ENCODE measurements around the gene PLSCR3.
"Not testable (repeated sequence)": the region's sequence is repeated elsewhere in the genome, so short reads cannot be mapped to it uniquely, and the experiment has no call there.

The PLSCR3 gene

DNA sequence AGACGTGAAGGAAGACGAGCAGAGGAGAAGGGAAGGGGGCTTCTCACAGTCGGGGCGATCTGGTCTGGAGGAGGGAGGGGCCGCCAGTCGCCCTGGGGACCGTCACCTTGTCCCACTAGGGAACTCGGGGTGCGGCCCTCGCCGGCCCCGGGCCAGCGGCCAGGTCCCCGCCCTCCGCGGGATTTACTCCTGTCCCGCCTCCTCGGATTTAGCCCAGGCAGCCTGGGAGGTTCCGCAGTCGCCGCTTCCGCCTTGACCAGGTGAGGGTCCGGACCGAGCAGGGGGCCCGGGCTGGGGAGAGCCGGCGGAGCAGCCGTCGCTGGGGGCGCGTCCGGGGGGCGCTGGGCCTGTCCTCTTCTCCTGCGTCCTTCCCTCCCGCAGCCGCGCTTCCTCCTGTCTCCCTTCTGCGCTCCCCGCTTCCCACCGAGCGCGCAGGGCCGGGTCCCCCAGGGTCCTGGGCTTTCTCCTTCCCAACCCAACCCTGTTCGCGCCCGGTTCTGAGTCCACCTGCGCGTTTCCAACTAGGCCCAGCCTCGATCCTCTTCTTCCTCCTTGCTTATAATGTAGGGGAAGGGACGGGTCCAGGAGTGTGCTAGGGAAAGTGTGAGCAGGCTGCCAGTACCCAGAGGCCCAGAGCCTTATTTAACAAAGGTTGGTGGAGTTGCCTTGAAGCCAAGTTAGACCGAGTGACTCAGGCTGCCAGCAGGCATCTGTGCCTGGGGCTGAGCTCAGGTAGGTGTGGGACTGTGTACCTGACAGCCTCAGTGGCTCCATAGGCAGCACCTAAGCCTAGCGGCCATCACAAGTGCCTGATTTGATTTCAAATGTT lies 13.3 kb downstream of the PLSCR3 start, which contains the start of gene TNK1:
Gene TNK1 (plus strand): TSS at position 235 of the 829 bp plus-strand sequence. CDS start 1,838 bp downstream, outside the sequence.
- no peak for DNase-seq (ENCODE audit: low read depth, low spot score)

DNA sequence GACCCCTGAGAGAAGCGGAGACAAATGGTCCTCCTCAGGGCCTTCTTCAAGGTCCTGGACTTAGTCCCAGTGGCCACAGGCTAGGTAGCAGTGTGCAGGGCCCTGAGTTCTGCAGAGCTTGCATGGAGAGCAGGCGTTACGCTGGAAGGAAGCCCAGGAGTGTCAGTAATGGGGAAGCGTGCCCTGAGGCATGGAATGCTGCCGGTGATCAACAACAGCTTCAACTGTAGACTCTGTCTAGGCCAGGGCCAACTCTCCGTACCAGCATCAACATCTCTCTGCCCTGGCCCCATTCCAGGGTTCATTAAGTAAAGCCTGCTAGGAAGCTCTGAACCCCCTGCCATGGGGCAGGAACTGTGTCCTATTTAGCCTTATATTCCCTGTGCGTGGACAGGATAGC lies 14.0 kb downstream of the PLSCR3 start:
- no peak for DNase-seq (ENCODE audit: low read depth, low spot score)

DNA sequence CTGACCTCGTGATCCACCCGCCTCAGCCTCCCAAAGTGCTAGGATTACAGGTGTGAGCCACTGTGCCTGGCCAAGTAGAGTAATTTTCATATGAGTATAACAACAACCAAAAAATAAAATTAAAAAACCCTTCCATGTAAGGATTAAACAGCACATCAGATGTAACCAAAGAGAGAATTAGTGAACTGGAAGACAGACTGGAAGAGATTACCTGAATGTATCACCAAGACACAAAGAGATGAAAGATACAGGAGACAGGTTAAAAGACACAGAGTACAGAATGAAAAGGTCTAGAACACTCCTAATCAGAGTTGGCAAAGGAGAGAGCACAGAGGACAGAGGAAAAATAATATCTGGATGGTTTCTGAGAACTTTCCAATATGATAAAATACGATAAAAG lies 15.2 kb downstream of the PLSCR3 start:
- no peak for DNase-seq (ENCODE audit: low read depth, low spot score)

DNA sequence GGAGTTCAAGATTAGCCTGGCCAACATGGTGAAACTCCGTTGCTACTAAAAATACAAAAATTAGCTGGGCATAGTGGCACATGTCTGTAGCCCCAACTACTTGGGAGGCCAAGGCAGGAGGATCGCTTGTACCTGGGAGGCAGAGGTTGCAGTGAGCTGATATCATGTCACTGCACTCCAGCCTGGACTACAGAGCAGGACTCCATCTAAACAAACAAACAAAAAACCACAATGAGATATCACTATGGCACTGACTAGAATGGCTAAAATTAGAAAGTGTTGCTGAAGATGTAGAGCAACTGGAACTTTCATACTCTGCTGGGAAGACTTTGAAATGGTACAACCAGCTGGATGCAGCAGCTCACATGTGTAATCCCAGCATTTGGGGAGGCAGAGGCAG lies 20.0 kb downstream of the PLSCR3 start:
- DNase-seq (ENCODE audit: low read depth, low spot score) = no peak

DNA sequence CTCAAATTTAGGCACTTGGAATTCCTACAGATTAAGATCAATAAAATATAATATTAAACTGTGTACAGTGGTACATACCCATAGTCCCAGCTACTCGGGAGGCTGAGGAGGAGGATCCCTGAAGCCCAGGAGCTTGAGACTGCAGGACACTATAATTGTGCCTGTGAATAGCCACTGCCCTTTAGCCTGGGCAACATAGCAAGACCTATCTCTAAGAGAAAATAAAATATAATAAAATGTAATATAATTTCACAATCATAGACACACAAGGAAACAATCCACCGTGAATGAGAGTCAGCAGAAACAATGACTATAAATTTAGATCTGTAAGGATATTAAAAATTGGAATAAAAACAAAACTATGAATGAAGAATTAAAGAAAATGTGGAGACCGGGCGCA lies 23.5 kb downstream of the PLSCR3 start:
- DNase-seq (ENCODE audit: low read depth, low spot score) = no peak

DNA sequence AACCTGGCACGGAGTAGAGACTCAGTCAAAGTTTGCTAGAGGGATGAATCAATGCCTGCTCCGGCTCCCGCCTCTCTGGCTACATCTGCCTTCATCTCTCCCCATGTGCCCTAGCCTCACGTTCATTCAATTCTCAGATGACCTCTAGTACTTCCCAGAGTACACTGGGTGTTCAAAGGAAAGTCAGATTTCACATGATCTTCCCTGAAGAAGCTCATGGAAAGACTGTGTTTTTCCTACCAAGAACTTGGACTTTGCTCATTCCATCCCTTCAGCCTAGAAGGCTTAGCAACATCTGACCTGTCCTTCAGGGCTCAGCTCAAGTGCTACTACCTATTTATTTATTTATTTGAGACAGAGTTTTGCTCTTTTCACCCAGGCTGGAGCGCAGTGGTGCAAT lies 24.5 kb downstream of the PLSCR3 start:
- DNase-seq (ENCODE audit: low read depth, low spot score) = no peak

DNA sequence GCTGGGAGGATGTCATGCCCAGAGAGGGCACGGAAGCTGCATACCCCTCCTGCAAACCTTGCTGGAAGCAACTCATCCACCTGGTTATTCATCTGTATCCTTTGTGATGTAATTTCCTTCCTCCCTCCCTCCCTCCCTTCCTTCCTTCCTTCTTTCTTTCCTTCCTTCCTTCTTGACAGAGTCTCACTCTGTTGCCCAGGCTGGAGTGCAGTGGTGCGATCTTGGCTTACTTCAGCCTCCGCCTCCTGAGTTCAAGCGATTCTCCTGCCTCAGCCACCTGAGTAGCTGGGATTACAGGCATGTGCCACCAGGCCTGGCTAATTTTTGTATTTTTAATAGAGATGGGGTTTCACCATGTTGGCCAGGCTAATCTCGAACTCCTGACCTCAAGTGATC lies 25.7 kb downstream of the PLSCR3 start:
- DNase-seq (ENCODE audit: low read depth, low spot score) = not testable (repeated sequence)

DNA sequence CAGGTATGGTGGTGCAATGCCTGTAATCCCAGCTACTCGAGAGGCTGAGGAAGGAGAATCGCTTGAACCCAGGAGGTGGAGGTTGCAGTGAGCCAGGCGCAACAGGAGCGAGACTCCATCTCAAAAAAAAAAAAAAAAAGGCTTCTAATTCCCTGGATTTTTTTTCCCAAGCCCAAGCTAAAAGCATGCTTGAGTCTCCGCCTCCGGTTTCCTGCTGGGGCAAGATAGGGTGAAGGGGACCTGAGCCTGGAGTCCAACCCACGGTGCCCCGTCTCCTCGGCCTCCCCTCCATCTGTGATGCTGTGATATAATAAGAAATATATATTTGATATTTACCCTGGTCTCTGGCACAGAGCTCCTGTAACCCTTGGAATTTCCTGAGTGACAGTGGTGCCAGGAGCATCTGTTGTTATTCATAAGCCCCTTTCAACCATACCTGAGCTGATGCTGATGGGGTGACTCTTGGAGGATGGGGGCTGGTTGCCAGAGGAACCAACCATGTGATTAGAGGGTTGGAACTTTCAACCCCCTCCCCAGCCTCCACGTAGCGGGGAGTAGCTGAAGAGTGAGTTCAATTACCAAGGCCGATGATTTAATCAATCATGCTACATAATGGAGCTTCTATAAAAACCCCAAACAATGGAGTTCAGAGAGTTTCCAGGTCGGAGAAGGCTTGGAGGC lies 26.3 kb downstream of the PLSCR3 start:
- no peak for DNase-seq (ENCODE audit: low read depth, low spot score)

DNA sequence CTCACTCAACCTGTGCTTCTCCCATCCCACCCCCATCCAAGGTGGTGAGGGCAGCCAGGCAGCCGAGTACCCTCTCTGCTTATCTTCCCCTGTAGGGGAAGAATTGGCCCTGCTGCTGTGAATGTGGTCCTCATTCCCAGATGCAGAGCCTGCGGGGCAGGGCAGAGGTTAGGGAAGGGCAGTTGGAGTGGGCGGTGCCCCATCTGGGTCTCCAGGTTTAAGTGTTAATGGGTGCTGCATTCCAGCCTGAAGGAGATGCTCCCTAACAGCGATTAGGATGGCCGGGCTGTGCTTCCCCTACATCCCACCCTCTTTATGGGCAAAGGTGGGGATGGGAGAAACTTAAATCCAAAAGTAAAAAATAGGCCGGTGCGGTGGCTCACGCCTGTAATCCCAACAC lies 27.2 kb downstream of the PLSCR3 start:
- DNase-seq (ENCODE audit: low read depth, low spot score) = no peak

DNA sequence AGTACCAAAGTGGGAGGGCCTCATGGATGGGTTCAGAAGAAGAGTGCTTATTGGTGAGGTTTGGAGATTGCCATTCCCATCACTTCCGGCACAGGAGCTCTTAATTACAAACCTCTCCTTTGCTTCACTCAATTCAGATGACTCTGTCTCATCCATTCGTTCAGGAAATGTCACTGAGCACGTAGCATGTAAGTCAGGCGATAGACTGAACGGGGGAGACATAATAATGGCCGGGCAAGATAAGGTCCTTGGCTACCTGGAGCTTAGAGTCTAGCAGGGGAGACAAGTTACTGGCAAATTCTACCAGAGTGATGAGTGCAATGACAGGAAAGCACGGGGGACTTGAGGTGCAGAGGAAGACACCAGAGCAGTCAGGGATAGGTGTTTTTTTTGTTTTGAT lies 28.4 kb downstream of the PLSCR3 start:
- not testable (repeated sequence) for DNase-seq (ENCODE audit: low read depth, low spot score)

DNA sequence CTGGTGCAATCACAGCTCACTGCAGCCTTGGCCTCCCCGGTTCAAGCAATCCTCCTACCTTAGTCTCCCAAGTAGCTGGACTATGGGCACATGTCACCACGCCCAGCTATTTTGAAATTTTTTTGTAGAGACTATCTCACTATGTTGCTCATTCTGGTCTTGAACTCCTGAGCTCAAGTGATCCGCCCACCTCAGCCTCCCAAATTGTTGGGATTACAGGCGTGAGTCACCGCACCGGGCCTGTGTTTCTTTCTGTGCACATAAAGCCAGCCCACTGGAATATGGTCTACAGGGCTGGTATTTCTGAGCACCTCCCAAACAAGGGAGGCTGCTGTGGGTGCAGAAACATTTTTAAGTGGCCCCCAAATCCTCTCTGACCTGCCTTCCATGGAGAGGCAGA lies 31.0 kb downstream of the PLSCR3 start:
- DNase-seq (ENCODE audit: low read depth, low spot score) = no peak

DNA sequence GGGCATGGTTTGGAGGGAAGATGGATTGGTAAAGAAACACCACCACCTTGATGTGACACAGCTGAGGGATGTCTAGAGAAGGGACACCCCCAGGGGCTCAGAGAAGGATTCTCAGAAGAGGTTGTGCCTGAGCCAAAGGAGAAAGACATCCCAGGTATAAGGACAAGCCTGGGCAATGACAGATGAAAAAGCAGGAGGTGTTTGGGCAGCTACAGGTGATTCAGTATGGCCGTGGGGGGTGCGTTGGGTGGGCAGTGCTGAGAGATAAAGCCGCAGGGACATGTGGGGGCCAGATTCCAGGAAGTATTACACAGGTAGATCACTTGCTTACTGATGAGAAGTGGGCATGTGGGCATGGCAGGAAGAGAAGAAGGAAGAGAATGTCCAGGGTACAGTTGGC lies 32.4 kb downstream of the PLSCR3 start:
- DNase-seq (ENCODE audit: low read depth, low spot score) = no peak

DNA sequence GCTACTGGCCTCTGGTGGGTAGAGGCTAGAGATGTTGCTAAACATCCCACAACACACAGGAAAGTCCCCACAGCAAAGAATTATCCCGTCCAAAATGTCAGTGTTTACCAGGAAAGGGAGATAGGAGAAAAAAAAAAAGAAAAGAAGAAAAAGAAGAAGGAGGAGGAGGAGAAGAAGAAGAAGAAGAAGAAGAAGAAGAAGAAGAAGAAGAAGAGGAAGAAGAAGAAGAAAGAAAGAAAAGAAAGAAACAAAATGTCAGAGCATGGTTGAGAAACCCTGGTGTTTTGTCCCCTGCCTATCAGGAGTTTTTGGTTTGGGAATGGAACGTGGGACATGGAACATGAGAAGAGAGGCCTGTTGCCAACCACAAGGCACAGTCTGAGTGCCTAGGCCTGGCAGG lies 36.9 kb downstream of the PLSCR3 start:
- DNase-seq (ENCODE audit: low read depth, low spot score) = no peak

DNA sequence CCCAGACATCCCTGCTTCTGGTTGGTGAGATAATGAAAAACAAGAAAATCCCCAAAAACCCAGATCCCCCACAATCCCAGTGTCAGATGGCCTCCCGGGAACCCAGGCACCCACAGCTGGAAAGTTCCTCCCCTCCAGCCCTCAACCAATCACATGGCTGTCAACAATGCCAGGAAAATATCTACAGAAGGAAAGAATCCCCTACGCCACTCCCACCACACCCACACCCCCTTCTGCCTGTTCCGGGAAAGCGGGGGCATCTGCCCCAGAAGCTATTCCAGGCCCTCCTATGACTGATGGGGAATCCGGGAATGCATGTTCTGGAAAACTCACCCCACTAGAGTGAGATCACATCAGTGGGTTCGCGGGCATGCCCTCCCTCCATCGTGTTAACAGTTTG lies 37.6 kb downstream of the PLSCR3 start:
- DNase-seq (ENCODE audit: low read depth, low spot score) = no peak

DNA sequence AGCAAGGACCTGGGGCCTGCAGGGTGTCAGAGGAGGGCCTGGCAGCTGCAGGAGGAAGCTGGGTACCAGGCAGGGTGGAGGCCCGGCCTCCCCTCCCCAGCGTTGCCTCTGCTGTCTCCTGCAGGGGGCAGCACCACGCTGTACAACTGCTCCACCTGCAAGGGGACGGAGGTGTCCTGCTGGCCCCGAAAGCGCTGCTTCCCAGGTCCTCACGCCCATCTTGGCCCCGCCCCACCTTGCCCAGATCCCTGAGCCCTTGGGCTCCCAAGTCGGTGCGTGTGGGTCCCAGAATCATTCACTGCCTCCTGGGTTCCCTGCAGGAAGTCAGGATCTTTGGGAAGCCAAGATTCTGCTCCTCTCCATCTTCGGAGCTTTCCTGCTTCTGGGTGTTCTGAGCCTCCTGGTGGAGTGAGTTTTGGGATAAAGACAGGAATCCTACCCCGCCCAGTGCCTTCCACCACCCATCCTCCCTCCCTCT lies 38.2 kb downstream of the PLSCR3 start:
- DNase-seq (ENCODE audit: low read depth, low spot score) = no peak

DNA sequence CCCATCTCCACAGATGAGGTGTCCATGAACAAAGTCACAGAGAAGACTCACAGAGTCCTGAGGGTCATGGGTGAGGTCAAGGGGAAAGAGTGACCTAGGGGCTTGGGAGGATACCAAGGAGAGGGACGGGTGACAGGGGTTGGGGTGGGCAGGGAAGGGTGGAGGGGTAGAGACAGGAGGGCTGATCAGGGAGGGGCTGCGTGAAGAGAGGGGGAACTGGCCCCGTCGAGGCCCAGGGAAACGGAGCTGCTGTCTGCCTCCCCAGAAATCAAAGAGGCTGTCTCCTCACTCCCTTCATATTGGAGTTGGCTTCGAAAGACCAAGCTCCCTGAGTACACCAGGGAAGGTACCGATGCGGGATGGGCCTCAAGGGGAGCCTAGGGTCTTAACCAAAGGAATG lies 38.8 kb downstream of the PLSCR3 start:
- no peak for DNase-seq (ENCODE audit: low read depth, low spot score)

DNA sequence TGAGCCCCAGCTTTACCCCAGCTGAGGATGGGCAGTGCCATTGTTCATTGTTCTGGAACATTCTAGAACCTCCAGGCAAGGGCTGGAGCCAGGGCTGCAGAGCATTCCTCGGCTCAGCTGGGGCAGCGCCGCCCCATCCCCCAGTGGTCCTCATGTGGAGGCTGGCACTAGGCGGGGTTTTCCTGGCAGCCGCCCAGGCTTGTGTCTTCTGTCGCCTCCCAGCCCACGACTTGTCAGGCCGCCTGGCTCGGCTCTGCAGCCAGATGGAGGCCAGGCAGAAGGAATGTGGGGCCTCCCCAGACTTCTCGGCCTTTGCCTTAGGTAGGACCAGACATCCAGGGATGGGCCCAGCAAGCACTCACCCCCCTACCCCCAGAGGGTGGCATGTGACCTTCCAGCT lies 39.3 kb downstream of the PLSCR3 start, which contains the start of gene TMEM95:
Gene TMEM95 (plus strand): TSS at position 104 of the 400 bp plus-strand sequence. CDS start 49 bp downstream, at position 153.
- no peak for DNase-seq (ENCODE audit: low read depth, low spot score)

DNA sequence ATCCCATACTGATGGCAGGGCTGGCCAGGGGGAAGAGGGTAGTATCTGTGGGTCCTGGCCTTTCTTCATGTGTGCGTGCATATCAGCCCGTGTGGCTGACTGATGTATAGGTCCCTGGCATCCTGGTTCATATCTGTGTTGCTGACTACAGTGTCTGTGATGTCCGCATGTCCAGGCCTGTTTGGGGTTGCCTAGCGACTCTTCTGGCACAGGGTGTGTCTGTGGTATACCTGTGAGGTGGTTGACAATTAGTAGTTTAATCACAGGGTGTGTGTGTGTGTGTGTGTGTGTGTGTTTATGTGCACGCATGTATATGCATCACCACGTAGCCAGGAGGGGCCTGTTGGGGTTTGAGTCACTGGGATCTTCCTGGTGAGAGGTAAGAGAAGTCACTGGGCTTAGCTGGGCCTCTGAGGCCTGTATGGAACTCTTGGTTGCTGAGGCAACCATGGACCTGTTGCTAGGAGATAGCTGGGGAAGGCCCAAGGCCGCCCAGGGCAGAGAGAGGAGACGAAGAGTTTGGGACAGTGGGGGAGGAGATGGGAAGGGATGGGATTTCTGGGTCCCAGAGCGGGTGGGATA lies 40.0 kb downstream of the PLSCR3 start:
- no peak for DNase-seq (ENCODE audit: low read depth, low spot score)

DNA sequence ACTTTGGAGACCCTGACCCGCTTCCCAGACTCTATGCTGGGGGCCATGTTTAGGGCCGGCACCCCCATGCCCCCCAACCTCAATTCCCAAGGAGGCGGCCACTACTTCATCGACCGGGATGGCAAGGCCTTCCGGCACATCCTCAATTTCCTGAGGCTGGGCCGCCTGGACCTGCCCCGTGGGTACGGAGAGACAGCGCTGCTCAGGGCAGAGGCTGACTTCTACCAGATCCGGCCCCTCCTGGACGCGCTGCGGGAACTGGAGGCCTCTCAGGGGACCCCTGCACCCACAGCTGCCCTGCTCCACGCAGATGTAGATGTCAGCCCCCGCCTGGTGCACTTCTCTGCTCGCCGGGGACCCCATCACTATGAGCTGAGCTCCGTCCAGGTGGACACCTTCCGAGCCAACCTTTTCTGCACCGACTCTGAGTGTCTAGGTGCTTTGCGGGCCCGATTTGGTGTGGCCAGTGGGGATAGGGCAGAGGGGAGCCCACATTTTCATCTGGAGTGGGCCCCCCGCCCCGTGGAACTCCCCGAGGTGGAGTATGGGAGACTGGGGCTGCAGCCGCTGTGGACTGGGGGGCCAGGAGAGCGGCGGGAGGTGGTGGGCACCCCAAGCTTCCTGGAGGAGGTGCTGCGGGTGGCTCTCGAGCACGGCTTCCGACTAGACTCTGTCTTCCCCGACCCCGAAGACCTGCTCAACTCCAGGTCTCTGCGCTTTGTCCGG lies 41.3 kb downstream of the PLSCR3 start:
- no peak for DNase-seq (ENCODE audit: low read depth, low spot score)

DNA sequence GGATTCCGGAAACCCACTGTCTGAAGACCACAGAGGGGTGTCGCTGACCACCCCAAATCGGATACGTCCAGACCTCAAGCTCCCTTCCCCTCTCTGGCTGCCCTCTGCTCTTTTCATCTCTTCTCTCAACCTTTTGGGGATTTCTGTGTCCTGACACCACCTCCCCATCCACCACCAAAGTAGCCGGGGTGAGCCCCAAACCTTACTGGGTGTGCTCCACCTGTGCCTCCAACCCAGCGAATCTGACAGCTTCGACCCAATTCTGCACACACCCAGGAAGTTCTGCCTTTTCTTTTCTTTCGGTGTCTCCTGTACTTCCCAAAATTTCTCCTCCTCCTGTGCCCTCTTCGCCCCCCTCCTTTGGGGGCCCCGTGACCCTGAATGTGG lies 41.8 kb downstream of the PLSCR3 start:
- no peak for DNase-seq (ENCODE audit: low read depth, low spot score)

DNA sequence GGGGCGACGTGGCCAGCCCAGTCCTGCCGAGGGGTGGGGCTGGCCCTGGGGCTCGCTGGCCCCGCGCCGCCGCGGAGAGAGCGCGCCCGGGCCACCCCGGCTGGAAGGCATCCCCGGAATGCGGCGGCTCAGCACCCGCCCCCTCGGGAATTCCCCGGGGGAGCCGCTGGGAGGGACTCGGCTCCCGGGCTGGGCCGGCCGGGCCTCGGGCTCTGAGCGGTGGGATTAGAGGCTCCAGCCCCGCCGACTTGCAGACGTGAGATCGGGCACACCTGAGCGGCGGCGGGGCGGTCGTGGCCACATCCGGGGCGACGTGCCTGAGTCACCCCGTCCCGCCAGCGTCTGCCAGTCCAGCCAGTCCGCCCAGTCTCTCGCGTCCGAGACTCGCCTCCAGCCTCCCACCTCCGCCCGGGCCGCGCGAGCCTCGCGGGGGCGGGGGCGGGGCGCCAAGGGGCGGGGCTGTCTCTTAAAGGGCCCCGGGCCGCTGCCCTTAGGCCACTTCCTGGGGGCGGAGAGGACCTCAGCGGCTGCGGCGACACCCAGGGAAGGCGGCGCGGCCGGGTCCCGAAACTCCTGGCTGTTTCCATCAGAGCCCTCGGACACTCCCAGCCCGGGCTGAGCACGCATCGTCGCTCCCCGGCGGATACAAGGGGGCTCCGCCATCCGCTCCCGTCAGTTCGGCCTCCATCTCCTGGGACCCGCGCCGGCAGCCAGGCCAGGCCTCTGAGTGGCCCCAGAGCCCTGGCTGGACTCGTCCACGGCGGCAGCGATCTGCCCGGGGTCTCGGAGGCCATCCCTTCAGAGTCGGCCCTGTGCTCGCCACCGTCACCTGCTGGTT lies 42.4 kb downstream of the PLSCR3 start, which contains the start of gene KCTD11:
Gene KCTD11 (plus strand): TSS at position 498 of the 838 bp plus-strand sequence.
- no peak for DNase-seq (ENCODE audit: low read depth, low spot score)
